Epithelial cell of proximal tubule (primary cell): ENCODE data around the gene UTP14C. TPM values are rescaled to one million over a fixed set of nuclear protein-coding genes. Genes with fewer than 3 reads are reported as not detected.

Source experiments
- DNase-seq: peaks from one replicate; pipeline ENCODE4 v3.0.0-alpha.2; 2011; ENCODE audit warnings: low read depth
- H3K4me3 ChIP-seq: 2 replicates; pipeline ENCODE4 v1.5.1; 2011; ENCODE audit warnings: low read depth, mild to moderate bottlenecking, low read length
- total RNA-seq: library from RNA; depleted of rRNA; stranded (reverse); fragments of >200 nt; gene quantifications from 2 replicates; pipeline ENCODE4 v1.2.3, GENCODE V29; 2015
- TF ChIP-seq, protein P1 (sequence below): conservative IDR thresholded peaks from 2 replicates; pipeline ENCODE4 v1.5.1; 2012; ENCODE audit warnings: low read depth, mild to moderate bottlenecking, low read length

UTP14C gene
- total RNA-seq, 1 donor from 2014 or later = 5.0 TPM

DNA sequence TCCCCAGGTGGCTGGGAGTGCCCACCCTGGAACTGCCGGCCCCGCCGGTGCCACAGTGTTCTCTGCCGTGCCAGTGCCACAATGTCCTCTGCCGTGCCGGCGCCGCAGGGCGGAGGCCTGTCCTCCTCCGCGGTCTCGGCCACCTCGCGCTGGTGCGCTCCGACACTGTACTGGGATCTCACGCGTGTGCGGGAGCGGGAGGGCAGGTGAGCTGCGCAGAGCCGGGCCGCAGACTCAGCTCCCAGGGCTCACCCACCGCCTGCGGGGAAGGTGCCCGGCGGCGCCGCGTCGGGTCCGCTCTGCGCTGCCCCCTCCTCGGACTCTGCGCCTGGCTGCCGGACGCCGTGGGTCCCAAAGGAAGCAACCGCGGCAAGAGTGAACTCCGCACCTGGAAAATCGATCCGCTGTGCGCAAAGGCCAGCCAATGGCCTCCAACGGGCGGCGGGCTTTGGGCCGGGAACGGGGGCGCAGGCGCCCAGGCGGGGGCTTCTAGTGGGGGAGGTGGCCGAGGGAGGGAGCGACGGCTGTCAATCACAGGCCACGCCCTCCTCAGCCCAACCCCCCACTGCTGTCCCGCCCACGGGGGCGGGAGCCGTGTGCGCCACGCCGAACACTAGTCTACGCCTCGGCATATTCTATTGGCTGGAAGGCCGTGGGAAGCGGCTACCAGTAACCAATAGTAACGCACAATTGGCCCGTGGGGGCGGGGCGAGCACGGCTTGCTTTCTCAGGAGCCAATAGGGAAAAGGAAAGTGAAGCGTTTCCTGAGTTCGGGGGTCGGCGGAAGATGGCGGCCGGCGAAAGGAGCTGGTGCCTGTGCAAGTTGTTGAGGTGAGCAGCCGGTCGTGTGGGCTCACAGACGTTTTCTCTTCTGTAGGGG lies 12.6 kb upstream of the UTP14C start, which contains the start of gene ALG11:
Gene ALG11 (plus strand): TSS at position 767 of the 880 bp plus-strand sequence. CDS start 21 bp downstream, at position 788.
- TF ChIP-seq, protein P1, sequence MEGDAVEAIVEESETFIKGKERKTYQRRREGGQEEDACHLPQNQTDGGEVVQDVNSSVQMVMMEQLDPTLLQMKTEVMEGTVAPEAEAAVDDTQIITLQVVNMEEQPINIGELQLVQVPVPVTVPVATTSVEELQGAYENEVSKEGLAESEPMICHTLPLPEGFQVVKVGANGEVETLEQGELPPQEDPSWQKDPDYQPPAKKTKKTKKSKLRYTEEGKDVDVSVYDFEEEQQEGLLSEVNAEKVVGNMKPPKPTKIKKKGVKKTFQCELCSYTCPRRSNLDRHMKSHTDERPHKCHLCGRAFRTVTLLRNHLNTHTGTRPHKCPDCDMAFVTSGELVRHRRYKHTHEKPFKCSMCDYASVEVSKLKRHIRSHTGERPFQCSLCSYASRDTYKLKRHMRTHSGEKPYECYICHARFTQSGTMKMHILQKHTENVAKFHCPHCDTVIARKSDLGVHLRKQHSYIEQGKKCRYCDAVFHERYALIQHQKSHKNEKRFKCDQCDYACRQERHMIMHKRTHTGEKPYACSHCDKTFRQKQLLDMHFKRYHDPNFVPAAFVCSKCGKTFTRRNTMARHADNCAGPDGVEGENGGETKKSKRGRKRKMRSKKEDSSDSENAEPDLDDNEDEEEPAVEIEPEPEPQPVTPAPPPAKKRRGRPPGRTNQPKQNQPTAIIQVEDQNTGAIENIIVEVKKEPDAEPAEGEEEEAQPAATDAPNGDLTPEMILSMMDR = no peak
- peak within 1 kb of the TSS; percentile 93 for H3K4me3 ChIP-seq
- DNase-seq = peak; percentile 66

DNA sequence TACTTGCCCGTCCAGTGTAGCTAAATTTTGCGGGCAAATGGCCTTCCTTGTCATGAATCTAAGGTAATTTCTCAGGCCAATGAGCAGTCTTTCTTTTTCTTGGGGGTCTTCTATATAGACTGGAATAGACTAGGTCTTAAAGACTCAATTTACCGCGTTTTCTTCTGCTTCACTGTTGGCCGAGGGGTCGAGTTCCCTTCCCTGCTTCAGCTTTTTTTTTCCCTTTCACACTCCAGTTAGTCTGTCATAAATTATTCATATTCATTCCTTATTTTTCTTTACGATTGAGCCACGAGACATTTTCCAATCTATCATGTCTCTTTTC lies 12.0 kb upstream of the UTP14C start:
- no peak for DNase-seq
- H3K4me3 ChIP-seq = peak overlapping the region; percentile 93
- TF ChIP-seq, protein P1 = no peak

DNA sequence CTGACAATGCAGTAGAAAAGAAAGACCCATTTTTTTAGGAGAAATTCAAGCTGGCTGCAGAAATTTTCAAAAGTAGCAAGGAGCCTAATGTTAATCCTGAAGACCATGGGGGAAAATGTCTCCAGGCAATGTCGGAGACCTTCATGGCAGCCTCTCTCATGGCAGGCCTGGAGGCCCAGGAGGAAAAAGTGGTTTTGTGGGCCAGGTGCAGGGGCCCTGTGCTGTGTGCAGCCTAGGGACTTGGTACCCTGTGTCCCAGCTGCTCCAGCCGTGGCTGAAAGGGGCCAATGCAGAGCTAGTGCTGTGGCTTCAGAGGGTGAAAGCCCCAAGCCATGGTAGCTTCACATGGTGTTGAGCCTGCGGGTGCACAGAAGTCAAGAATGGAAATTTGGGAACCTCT lies 8.2 kb upstream of the UTP14C start:
- no peak for DNase-seq
- TF ChIP-seq, protein P1 = no peak
- no peak overlapping the region for H3K4me3 ChIP-seq

DNA sequence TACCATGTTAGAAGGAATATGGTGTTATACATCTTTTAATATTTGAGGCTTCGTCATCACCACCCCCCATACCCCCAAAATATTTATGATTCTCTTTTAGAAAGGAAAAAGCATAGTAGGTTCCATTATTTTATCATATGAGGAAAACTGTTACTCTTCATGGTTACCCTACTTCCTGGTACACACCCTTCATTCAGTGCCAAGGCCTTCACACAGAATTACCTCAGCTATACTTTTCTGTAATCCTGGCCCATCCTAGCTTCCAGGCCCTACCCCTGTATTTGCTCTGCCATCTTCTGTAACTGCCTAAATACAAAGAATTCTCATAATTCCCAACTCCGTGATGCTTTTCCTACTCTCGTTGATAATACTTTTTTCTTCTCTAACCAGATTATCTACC lies 4.3 kb upstream of the UTP14C start:
- TF ChIP-seq, protein P1 = no peak
- no peak for DNase-seq
- H3K4me3 ChIP-seq = no peak overlapping the region

DNA sequence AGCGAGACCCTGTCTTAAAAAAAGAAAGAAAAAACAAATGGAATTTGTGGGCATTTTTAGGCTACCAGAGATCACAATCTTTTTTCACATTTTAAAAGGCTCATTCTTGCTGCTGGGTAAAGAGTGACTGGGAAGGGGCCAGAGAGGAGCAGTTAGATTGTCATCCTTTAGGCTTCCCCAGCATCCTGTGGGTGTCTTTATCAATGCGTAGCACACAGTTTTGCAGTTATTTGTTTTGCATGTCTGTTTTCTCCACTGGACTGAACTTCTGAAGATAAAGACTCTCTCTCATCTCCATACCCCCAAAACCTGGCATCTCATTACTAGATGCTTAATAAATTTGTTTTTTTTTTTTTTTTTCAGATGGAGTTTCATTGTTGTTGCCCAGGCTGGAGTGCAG lies 2.1 kb upstream of the UTP14C start:
- no peak for DNase-seq
- TF ChIP-seq, protein P1 = no peak
- H3K4me3 ChIP-seq = no peak overlapping the region

DNA sequence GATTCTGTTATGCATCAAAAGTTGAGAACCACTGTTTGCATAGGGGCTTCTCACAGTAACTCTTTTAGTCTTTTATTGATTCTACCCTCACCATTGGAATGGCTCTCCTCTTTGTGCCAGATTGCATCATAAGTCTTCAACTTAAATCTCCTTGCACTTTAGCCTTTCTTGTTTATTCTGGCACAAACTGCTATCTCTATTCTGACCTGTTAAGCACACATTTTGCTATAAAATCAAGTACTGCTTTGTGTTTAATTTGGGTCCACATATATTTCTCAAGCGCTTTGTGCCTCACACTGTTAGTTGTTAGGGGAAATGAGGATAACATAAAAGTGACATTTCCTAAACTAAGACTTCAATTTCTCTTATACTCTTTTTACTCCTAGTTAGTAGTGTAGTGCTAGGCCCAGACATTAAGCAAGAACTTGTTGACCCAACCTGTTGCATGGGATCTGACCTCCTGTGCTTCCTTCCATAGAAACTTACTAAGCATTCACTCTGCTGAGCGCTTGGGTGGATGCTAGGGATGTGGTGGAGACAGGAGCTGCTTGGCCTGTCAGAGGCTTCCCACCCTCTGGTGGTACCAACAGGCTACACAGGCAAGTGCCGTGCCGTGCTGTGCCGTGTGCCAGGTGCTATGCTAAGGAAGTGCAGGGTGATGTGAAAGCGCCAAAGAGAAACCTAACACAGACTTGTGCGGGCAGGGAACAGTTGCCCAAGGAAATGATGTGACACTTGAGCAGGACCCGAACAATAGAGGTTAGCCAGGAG lies 1.2 kb downstream of the UTP14C start:
- no peak overlapping the region for H3K4me3 ChIP-seq
- TF ChIP-seq, protein P1 = no peak
- no peak for DNase-seq
